Islet of Langerhans (tissue), 1 donor: Measurements from ENCODE around the gene LRRC61.

Source experiments
- FAIRE-seq: peaks from one replicate; lab custom pipeline; 2011; peaks lifted over from hg19 to GRCh38; lab: Jason Lieb, UNC

Gene LRRC61

GRCh38 chr7:150332852-150333635 lies 9.9 kb downstream of the LRRC61 start:
- FAIRE-seq, result no peak

DNA sequence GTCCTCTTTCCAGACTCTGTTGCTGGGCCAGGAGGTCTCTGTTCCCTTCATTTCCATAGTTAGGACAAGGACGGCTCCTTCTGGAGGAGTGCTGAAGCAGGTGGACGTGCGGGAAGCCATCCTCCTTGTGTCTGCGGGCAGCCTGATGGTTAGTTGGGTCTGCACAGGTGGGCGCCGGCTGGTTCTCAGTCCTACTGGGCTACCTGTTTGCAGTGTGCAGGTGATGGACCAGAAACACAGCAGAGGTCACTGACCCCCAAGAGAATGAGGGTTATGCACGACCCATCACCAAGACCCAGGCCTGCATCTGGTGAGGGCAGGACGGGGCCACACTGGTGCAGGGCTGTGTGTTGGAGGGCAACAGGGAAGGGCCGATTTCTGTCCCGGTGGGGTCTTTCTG lies 10.5 kb downstream of the LRRC61 start:
- no peak for FAIRE-seq

DNA sequence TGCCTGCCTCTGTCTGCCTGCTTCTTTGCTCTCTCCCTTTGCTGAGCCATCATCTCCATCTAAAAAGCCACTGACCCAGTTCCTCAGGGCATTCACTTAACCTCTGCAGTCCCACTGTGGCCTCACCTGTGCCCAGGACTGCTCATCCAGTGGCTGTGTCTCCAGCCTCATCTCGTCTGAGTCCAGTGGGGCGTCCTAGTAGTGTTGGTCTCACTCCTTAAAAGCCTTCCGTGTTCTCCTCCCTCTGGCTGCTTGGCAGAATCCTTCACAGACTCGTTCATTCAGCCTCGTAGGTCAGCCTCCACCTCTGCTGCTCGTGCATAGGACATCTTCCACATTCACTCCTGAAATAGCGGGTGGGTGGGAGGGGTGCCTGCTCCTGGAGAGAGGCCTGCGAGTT lies 11.0 kb downstream of the LRRC61 start:
- no peak for FAIRE-seq

- no peak for FAIRE-seq
These were observed 12.1 kb downstream of the LRRC61 start for GRCh38 chr7:150335108-150335773.

GRCh38 chr7:150335774-150336112 lies 12.6 kb downstream of the LRRC61 start:
- FAIRE-seq, result no peak

- FAIRE-seq, result no peak
These were observed 13.6 kb downstream of the LRRC61 start for GRCh38 chr7:150336746-150337145.

GRCh38 chr7:150337179-150337578 lies 14.0 kb downstream of the LRRC61 start:
- FAIRE-seq, result no peak

GRCh38 chr7:150337659-150338081 lies 14.5 kb downstream of the LRRC61 start:
- FAIRE-seq, result no peak

DNA sequence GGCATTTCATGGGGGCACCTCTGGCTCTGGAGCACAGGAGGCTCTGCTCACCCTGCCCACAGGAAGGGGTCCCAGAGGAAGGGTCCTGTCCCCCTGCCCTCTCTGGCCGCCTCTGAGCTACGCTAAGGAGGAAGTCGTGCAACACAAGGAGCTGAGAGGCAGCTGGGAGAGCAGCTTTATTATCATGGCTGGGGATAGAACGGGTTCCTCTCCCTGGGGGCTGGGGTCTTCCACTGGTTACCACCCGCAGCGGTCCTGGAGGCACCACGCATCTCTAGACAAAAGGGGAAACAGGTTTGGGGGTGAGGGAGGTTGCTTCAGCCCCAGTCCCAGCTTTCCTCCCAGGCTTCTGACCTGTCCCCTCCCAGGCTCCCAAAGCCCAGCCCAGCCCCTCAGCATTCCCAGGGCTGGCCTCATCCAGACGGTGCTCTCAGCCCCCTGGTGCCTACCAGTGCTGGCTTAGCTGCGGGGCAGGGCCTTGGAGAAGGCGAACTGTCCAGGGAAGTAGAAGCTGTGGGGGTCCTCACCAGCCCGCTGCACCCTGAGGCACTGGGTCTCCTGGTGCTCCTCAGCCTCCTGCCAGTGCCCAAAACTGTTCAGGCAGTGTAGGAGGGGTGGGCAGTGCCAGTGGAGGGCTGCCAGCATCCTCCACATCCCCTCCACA lies 15.1 kb downstream of the LRRC61 start:
- FAIRE-seq, result no peak

GRCh38 chr7:150339409-150339809 lies 16.3 kb downstream of the LRRC61 start:
- no peak for FAIRE-seq

DNA sequence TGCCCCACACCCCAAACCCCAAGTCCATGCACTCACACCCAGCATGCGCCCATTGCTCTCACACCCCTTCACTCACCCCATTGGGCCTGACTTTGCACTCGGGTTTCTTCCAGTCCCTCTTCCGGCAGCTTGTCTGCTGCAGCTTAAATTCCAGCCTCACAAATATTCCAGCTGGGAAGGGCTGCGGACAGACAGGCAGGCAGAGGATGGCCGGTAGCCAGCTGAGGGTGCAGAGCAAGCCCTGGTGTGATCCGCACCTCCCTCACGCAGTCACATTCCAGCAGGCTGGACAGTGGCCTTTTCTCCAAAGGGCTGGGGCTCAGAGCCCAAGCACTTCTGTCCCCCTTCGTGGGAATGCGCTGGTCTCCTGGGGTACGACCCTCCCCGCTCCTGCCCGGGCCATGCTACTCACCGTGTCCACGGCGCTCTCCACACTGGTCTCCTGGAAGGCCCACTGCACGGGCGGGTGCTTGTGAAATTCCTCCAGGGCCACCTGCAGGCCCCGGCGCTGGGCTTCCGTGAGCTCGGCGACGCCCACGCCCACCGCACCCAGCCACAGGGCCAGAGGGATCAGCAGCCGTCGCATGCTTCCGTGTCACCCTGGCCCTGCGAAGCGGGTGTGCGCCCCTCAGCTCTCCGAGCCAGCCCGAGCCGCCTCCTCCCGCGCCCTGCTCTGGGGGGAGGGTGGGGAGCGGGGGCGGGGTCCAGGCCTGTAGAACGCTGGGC lies 17.0 kb downstream of the LRRC61 start:
- no peak for FAIRE-seq

GRCh38 chr7:150340875-150341262 lies 17.7 kb downstream of the LRRC61 start:
- FAIRE-seq, result no peak

GRCh38 chr7:150341263-150342120 lies 18.3 kb downstream of the LRRC61 start, which contains the start of gene RARRES2:
RARRES2 (minus strand) TSS chr7:150341629; CDS start chr7:150340609, 1,020 bp downstream.
- no peak for FAIRE-seq

DNA sequence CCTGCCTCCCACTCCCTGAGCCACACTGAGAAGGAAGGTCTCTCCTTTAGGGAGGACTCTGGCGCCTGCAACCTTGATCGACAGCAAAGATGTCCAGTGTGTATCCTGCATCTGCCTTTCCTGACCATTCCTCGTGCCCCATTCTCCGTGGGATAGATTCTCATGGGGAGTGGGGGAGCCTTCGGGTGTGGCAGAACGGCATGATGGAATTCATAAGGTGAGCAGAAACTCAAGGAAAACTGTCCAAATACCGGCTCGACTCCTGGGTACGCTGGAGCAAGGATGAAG lies 18.9 kb downstream of the LRRC61 start:
- no peak for FAIRE-seq

GRCh38 chr7:150343225-150343624 lies 20.1 kb downstream of the LRRC61 start:
- no peak for FAIRE-seq

GRCh38 chr7:150344299-150344698 lies 21.1 kb downstream of the LRRC61 start:
- no peak for FAIRE-seq

GRCh38 chr7:150345012-150345411 lies 21.9 kb downstream of the LRRC61 start:
- FAIRE-seq, result no peak

GRCh38 chr7:150346922-150347321 lies 23.8 kb downstream of the LRRC61 start:
- FAIRE-seq, result no peak

DNA sequence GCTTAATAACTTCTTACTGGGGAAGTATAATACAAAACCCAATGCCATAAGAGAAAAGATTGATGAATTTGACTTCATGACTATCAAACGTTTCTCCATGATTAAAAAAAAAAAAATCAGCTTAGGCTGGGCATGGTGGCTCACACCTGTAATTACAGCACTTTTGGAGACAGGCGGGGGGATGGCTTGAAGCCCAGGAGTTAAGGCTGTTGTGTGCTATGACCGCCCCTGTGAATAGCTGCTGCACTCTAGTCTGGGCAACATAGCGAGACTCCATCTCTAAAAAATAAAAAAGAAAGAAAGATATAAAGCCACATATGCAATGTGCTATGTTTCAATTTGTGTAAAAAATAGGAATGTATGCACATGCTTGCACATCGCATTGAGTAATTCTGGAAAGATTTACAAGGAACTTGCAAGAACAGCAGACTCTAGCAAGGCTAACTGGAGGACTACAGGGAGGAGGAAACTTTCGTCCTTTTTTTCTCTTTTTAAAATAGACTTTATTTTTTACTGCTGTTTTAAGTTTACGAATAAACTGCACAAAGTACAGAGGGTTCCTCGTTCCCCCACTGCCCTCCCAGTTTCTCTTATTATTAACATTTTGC lies 28.5 kb downstream of the LRRC61 start:
- no peak for FAIRE-seq

- FAIRE-seq, result no peak
These were observed 32.5 kb downstream of the LRRC61 start for GRCh38 chr7:150355666-150356059.

DNA sequence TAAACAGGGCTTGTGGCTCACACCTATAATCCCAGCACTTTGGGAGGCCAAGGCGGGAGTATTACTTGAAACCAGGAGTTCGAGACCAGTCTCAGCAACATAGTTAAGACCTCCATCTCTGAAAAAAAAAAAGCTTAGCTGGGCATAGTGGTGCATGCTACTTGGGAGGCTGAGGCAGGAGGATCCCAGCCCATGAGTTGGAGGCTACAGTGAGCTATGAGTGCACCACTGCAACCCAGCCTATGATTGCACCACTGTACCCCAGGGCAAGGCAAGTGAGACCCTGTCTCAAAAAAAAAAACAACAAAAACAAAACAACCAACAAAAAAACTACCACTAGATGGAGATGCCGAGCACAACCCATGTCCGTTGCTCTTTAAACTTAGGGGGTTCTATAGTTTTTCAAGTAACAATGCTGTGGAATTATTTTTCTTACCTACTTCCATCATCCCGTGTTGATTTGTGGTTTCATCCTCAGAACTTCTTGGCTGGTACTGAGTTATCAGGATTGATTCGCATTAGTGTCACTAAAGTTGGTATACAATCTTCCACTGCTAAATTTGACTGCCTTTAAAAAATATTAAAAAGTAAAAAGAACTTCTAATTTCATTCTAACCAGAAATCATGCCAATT lies 33.2 kb downstream of the LRRC61 start:
- no peak for FAIRE-seq
